ENCODE results near the gene RWDD4.
"Not testable (repeated sequence)": the region's sequence is repeated elsewhere in the genome, so short reads cannot be mapped to it uniquely, and the experiment has no call there.

The RWDD4 gene

GRCh38 chr4:183635741-183636140, 23.2 kb downstream of the RWDD4 start:
- DNase-seq (no peak), ATAC-seq (no peak)

GRCh38 chr4:183635321-183635720, 23.7 kb downstream of the RWDD4 start:
- DNase-seq (no peak), ATAC-seq (no peak)

DNA sequence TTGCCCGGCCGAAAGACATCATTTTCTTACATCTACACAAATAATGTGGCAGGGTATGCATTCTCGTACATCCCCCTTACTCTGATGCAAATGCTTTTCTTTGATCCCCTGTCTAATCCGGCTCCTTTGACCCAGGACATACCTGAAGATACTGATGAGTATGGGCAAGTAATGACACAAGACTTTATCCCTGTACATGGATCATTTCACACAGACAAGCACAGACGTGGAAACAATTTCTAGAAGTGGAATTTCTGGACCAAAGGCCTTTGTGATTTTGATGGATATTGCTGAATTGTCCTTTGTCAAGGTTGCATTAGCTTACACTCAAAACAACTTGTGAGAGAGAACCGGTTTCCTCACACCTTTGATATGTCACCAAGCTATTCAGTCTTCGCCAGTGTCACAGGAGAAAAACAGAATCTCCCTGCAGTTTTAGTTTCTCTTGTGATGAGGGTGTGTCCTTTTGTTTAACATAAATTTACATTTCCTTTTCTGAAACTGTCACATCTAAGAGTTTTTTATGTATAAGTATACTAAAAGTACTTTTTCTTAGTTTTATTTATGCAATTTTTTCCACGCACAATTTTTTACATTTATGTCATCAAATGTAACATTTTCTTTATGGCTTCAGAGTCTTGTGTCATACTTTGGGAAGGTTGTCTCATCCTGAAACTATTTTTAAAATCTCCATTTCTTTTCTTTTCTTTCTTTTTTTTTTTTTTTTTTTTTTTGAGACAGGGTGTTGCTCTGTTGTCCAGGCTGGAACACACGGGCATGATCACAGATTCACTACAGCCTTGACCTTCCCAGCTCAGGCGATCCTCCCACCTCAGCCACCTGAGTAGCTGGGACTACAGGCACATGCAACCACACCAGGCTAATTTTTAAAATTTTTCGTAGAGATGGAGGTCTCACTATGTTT, 25.2 kb downstream of the RWDD4 start:
- ATAC-seq (peak; percentile 29), DNase-seq (no peak)

DNA sequence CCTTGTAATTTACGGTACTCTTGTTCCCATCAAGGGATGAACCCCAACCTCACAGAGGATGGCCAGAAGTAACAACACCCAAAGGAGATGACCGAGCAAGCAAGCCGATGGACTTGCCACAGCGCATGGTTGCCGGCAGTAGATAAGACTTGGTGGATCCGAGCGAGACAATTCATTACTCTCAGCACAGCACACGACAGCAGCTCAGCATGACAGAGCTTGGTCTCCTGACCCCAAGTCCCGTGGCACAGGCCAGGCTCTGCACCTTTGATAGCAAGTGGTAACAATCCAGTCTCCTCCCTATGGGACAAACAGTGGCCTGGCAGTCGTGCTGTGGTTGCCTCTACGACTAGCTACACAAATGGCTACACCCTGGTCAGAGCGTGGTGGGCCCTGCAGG, 26.3 kb downstream of the RWDD4 start:
- no peak for ATAC-seq
- DNase-seq: no peak

DNA sequence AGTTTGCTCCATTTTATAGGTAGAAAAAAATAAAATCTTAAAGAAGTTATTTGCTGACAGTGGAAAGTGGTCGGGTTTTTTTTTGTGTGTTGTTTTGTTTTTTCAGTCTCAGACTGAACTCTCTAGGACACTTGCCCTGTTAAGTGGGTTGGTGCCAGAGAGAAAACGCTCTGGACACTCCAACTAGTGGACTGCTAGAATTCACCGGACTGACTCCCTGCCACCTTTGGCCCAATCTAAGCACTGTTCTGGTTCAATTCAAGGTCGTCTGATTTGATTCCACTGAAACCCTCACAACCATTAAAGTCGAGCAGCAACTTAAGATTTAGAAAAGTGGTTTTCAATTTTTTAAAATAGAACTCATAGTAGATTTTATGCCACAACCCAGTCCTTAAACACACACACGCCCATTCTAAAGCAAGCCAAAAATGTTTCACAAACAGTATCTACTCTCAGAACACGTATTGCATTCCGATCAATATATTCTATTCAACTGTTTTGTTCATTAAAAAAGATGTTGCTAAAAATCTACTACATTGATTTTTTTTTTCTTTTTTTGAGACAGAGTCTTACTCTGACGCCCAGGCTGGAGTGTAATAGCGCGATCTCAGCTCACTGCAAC, 27.3 kb downstream of the RWDD4 start:
- DNase-seq (no peak), ATAC-seq (no peak)

GRCh38 chr4:183627979-183628588, 30.9 kb downstream of the RWDD4 start:
- ATAC-seq (no peak), DNase-seq (no peak)

DNA sequence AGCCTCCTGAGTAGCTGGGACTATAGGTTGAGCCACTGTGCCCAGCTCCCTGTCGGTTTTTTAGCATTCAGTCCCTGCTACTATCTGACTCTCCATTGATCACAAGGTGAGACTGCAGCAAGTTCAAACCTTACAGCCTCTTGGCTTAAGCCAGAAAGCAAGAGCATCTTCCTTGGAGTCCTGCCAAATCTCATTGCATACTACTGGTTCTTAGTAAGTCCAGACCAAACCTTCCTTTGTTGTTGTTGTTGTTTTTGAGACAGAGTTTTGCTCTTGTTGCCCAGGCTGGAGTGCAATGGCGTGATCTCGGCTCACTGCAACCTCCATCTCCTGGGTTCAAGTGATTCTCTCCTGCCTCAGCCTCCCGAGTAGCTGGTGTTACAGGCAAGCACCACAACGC, 31.7 kb downstream of the RWDD4 start:
- DNase-seq, ATAC-seq: not testable (repeated sequence)

DNA sequence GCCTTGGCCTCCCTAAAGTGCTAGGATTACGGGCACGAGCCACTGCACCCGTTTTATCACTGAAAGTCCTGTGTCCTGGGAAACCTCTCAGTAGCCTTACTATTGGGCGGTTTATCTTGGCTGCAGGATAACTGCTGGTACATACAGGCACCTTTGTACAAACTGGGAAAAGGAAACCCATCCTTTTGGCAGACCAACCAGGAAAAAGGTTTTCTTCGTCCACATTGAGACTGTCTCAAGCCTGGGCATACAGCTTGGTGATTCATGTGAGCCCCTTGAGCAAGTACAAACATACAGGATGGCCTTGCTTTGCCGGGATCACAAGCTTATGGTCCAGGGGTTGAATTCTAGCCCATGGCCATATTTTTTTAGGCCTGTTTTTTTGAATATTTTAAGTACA, 32.8 kb downstream of the RWDD4 start:
- ATAC-seq (no peak), DNase-seq (no peak)

- DNase-seq: no peak
- ATAC-seq: no peak
Measured at GRCh38 chr4:183624548-183624947, 34.4 kb downstream of the RWDD4 start.

DNA sequence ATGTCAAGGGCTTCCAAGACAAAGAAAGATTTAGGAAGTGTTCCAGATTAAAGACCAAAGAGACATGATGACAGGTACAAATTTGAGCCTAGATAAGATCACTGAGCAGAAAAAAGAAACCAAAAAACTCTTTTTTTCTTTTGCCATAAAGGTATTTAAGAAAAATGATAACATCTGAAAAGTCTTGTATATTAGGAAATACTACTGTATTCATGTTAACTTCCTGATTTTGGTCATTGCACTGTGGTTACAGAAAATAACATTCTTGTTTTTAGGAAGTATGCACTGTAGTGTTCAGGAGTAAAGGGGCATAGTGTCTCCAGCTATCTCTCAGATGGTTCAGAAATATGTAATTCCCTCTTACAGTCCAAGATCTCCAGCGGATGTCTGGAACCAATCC, 37.1 kb downstream of the RWDD4 start:
- DNase-seq (no peak), ATAC-seq (no peak)

DNA sequence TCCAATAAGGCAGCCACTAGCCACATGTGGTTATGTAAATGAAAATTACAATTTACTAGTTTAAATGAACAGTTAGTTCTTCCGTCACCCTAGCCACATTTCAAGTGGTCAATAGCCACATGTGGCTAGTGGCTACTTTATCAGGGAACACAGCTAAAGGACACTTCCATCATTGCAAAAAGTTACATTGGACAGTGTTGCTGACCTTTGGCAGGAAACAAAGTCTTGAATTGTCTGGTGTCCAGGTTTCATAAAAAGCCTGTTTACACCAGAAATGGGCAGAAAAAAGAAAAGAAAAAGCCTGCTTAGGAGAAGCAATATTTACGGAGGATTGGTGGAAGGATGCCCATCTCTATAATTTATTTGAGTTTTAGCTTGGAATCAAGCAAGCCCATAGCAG, 38.6 kb downstream of the RWDD4 start:
- ATAC-seq (no peak), DNase-seq (no peak)

GRCh38 chr4:183618681-183619080, 40.3 kb downstream of the RWDD4 start:
- ATAC-seq (no peak), DNase-seq (no peak)

- DNase-seq: no peak
- no peak for ATAC-seq
Measured at GRCh38 chr4:183617075-183617474, 41.9 kb downstream of the RWDD4 start.

DNA sequence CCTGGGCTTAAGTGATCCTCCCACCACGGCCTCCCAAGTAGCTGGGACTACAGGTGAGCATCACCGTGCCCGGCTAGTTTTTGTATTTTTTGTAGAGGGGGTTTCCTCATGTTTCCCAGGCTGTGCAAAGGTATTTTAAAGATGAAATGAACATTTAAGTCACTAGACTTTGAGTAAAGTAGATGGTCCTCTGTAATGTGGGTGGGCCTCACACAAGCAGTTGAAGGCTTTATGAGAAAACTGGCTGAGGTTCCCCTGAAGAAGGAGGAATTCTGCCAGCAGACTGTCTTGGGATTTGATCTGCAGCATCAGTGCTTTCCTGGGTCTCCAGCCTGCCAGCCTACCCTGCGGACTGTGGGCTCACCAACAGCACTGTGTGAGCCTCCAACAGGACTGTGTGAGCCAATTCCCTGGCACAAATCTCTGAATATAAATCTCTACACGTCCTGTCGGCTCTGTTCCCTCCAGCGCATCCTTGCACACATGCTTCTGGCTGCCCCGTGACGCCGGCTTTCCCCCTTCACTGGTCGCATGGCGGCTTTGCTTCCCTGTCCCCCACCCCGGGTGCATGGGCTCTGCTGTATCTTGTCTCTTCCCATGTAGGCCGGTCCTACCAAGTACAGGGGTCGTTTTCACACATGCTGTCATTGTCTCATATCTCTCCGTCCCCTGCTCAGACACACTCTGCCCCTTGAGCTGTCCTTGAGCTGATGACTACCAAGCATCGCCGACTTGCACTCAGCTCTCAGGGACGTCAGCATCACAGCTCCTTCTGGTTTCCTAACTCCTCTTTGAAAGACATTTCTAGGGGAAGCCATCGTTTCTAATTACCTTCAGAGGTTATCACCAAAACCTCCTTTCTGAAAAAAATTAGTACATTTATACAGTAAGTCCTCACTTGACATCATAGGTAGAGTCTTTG, 46.4 kb downstream of the RWDD4 start:
- ATAC-seq (no peak), DNase-seq (no peak)

DNA sequence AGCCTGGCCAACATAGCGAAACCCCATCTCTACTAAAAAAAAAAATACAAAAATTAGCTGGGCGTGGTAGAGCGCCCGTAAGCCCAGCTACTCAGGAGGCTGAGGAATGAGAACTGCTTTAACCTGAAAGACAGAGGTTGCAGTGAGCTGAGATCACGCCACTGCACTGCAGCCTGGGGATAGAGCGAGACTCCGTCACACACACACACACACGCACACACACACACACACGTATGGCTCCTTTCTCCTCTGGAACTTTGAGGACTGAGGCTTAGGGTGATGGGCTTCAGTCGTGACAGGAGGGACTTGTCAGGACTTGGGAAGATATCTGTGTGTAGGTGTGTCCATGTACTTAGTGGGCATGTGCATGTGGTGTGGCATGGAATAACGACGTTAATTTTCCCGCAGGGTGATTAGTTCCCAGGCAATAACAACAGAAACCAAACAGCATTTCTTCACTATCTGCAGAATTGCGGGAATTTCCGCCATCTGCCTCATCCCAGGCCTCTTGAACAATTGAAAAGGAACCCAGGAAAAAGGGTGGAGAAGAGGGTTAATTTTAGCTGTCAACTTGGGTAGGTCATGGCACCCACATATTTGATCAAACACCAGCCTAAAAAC, 47.7 kb downstream of the RWDD4 start:
- ATAC-seq: no peak
- DNase-seq: no peak

DNA sequence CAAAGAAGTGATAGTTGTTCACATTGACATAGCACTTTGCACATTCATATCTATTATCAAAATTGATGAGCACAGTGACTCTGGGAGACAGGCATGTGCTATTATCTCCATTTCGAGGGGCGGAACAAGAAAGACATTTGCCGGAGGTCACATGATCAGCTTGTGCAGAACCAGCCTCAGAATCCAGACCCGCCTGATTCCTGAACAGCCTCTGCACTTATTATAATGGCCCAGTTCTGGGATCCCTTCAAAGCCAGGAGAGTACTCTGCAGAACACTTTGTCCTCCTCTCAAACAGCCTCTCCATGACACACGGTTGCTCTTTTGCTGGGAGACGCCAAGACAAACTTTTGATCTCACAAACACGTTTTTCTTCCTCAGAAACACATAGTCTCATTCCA, 48.4 kb downstream of the RWDD4 start:
- ATAC-seq (peak; percentile 19), DNase-seq (no peak)

DNA sequence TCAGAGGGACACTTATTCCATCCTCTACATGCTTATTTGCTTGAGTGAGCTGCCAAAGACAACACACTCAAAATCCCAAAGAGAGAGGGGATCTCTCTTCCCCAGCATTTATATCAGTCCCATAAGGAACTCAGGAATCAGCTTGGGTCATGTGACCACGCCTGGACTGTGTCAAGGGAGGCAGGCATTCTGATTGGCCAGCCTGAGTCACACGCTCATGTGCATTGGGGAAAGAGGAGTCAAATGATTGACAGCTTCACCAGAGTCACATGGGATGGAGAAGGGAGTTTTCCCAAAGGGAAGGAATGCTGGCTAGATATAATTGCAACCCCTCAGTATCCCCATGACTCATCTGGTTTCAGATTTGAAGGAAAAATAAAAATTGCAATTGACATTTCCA, 49.0 kb downstream of the RWDD4 start:
- ATAC-seq (no peak), DNase-seq (no peak)

GRCh38 chr4:183609151-183609550, 49.8 kb downstream of the RWDD4 start:
- ATAC-seq (no peak), DNase-seq (no peak)

- no peak for DNase-seq
- no peak for ATAC-seq
Measured at GRCh38 chr4:183607894-183608293, 51.1 kb downstream of the RWDD4 start.

DNA sequence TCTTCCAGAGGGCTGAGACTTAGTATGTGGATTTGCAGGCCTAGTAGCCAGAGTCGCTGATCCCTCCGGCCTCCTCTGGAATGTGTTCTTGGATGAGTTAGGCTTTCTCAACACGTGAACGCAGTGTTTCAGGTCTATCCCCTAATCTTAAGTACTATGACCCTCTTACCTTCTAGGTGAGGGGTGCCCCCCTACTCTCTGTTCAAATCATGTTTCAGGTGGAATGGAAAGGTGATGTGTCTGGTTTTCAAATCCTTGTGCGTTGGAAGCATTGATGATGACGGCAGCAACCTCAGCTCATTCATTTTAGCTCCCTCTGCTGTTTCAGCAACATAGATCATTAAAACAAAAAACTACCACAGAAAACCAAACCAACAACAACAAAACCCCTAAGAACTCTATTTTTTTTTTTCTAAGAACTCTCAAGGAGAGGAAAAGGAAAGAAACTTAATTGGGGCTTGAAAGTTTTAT, 56.4 kb downstream of the RWDD4 start:
- DNase-seq (no peak), ATAC-seq (no peak)

DNA sequence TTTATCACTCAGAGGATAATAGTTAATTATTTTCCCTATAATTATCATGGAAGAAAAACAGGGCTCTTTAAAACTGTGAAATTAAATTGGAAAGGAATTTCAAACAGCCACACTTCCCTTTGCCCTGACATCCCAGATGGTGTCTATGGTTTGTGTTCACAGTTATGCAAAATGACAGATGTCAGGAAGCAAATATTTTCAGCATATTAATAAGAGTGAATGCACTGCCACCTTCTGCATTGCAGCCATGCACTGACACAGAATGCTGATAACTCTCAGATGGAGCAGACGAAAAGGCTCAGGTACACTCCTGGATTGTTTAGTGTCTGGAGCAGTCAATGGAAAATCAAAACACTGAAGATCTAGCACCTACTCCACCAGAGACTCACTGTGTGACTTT, 57.6 kb downstream of the RWDD4 start:
- no peak for ATAC-seq
- no peak for DNase-seq

Data from stimulated activated naive CD8-positive, alpha-beta T cell treated with anti-CD3 and anti-CD28 coated beads, Interleukin-15, Interleukin-2, amounts not matched to agents 100 U/mL and 50 U/mL, for 24 hours (primary cell).